KMS-11 (cell line): Measurements from ENCODE around the gene COL19A1.

Experiments
- H2AFZ ChIP-seq: fragments of 200-600 bp; sonication (generic); 2 replicates; pipeline ENCODE4 v1.6.1; 2016; ENCODE audit warnings: antibody characterized with exemption, mixed run types, low read depth
- H3K27ac ChIP-seq: fragments of 200-600 bp; sonication (generic); 2 replicates; pipeline ENCODE4 v1.6.1; 2016; ENCODE audit warnings: mild to moderate bottlenecking, mixed run types
- H3K27me3 ChIP-seq: fragments of 200-600 bp; sonication (generic); 2 replicates; pipeline ENCODE4 v1.6.1; 2017; ENCODE audit warnings: mild to moderate bottlenecking, low read depth, mixed run types, moderate library complexity; ENCODE audit not compliant: insufficient read depth
- H3K36me3 ChIP-seq: fragments of 200-600 bp; sonication (generic); 2 replicates; pipeline ENCODE4 v1.6.1; 2017; ENCODE audit warnings: mild to moderate bottlenecking, mixed run types; ENCODE audit not compliant: insufficient read depth
- H3K4me1 ChIP-seq: fragments of 200-600 bp; sonication (generic); 2 replicates; pipeline ENCODE4 v1.6.1; 2016; ENCODE audit warnings: mild to moderate bottlenecking, low read depth, mixed run types; ENCODE audit not compliant: poor library complexity, severe bottlenecking
- H3K4me2 ChIP-seq: fragments of 200-600 bp; sonication (generic); 2 replicates; pipeline ENCODE4 v1.7.0; 2016; ENCODE audit warnings: mild to moderate bottlenecking, mixed run types
- H3K4me3 ChIP-seq: fragments of 200-600 bp; sonication (generic); IDR thresholded peaks from 2 replicates; pipeline ENCODE4 v1.6.1; 2017; ENCODE audit warnings: low read depth, low read length, mixed read lengths; ENCODE audit not compliant: insufficient read depth
- H3K79me2 ChIP-seq: fragments of 200-600 bp; sonication (generic); 2 replicates; pipeline ENCODE4 v1.6.1; 2016; ENCODE audit warnings: low read depth, mixed run types; ENCODE audit not compliant: insufficient read depth
- H3K9ac ChIP-seq: fragments of 200-600 bp; sonication (generic); 2 replicates; pipeline ENCODE4 v1.6.1; 2016; ENCODE audit warnings: mild to moderate bottlenecking, mixed run types
- H4K20me1 ChIP-seq: fragments of 200-600 bp; sonication (generic); 2 replicates; pipeline ENCODE4 v1.6.1; 2016; ENCODE audit warnings: mild to moderate bottlenecking, mixed run types; ENCODE audit not compliant: insufficient read depth
- TF ChIP-seq, protein P1 (sequence below): fragments of 200-600 bp; sonication (generic); conservative IDR thresholded peaks from 2 replicates; pipeline ENCODE4 v1.6.1; 2017; ENCODE audit warnings: low read depth, mild to moderate bottlenecking, antibody characterized with exemption, low read length, moderate library complexity, mixed read lengths

COL19A1 gene

DNA sequence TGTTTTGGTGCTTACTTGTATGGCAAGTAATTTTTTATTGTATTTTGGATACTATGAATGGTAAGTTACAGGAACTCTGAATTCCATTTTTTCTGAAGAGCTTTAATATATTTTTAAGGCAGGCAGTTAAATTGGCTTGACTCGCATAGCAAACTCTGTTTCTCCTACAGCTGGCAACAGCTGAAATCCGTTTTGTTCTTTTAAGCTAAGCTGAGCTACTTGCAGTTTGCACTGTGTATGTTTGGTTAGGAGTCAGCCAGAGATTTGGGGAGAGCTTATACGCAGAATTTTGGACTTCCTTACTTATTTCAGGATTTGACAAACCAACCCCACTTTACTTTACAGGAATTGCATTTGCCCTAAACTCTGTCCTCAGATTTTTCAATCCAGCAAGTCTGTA is 179.1 kb downstream of the COL19A1 start:
- Histone ChIP-seq H3K4me1 (no peaks in the 10 kb centered on the region), H3K9ac (no peak overlapping the region), H3K79me2 (no peaks in the 10 kb centered on the region), H3K27me3 (no peaks in the 10 kb centered on the region), H3K36me3 (no peaks in the 10 kb centered on the region), H2AFZ (no peak overlapping the region), H3K27ac (no peak overlapping the region), H3K4me3 (no peak overlapping the region), H3K4me2 (no peak overlapping the region), H4K20me1 (no peaks in the 10 kb centered on the region)
- TF ChIP-seq, protein P1, sequence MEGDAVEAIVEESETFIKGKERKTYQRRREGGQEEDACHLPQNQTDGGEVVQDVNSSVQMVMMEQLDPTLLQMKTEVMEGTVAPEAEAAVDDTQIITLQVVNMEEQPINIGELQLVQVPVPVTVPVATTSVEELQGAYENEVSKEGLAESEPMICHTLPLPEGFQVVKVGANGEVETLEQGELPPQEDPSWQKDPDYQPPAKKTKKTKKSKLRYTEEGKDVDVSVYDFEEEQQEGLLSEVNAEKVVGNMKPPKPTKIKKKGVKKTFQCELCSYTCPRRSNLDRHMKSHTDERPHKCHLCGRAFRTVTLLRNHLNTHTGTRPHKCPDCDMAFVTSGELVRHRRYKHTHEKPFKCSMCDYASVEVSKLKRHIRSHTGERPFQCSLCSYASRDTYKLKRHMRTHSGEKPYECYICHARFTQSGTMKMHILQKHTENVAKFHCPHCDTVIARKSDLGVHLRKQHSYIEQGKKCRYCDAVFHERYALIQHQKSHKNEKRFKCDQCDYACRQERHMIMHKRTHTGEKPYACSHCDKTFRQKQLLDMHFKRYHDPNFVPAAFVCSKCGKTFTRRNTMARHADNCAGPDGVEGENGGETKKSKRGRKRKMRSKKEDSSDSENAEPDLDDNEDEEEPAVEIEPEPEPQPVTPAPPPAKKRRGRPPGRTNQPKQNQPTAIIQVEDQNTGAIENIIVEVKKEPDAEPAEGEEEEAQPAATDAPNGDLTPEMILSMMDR = no peak

DNA sequence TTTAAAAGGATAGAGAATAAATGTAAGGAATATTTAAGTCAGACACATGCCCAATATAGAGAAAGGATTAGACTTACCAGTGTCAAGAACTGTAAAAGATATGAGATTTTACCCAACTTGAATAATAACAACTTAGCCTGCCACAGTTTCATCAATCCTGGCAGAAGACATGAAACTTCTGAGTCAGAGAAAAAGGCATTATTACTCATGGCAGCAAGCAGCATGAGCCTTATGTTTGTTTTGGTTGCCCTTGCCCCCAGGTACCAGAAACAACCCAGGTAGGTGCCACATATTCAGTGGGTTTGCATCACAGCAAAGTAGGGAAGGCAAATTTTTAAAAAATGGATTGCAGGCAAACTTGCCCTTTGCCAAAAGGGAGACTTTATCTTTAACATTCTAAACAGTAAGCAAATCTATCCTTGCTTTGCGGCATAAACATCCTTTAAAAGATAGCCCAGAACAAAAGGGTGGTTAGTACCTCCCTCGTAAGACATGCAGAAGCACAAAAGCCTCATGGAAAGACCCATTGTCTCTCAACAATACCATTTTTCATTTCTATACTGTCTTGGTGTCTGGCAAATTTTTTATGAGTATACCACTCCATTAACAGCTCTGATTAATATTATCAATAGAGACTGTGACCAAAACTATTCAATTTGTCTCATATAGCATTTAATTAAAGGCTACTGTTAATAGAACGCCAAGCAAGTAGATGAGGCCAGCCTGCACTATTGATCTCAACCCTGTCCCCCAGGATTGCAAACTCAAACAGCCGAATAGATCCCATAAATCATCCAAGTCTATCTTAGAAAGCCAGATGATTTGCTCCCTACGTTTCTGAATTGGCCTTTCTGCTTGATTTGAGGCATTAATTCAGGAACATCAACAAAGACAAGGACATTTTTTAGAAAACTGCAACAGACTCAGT is 185.1 kb downstream of the COL19A1 start:
- no peaks in the 10 kb centered on the region for H3K36me3 ChIP-seq

DNA sequence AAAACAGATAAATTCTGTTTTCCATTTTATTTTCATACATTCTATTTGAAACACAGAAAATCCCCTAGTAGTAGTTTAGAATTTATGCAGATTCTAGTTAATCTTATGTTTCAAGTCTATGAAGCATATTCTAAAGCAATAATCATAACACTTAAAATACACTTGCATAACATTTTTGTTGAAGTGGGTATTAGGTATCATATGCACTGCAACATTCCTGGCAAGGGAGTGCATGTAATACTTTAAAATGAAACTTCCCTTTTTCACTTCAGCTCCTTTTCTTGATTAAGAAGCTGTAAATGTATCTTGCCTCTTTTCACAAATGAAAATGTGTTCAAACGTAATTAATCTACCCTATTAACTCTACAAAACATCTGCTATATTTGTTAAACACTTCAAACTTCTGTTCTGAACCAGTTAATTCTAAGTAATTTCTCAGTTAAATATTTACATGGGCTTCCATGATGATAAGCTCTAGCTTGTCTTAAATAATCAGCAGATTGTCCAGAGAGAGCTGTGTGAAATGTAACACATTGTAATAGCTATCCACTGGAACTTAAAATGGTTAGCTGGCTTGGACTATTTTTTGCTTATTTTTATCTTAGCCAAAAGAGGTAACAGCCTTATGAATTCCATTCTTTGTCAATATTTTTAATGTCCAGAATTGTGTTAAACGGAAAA is 192.8 kb downstream of the COL19A1 start:
- Histone ChIP-seq H3K27me3 (no peaks in the 10 kb centered on the region), H3K36me3 (no peaks in the 10 kb centered on the region), H3K4me3 (no peak overlapping the region), H3K79me2 (no peaks in the 10 kb centered on the region), H3K9ac (no peak overlapping the region), H3K27ac (no peak overlapping the region), H3K4me1 (no peaks in the 10 kb centered on the region), H4K20me1 (no peaks in the 10 kb centered on the region), H2AFZ (no peak overlapping the region), H3K4me2 (no peak overlapping the region)
- TF ChIP-seq, protein P1 = no peak

More for the DNA sequence above, 185.1 kb downstream of the COL19A1 start:
- H3K27me3 ChIP-seq = no peaks in the 10 kb centered on the region
- TF ChIP-seq, protein P1 = no peak
- no peaks in the 10 kb centered on the region for H4K20me1 ChIP-seq
- H2AFZ ChIP-seq = no peak overlapping the region
- no peak overlapping the region for H3K4me2 ChIP-seq
- H3K79me2 ChIP-seq = no peaks in the 10 kb centered on the region
- no peak overlapping the region for H3K4me3 ChIP-seq
- H3K4me1 ChIP-seq = no peaks in the 10 kb centered on the region
- no peak overlapping the region for H3K9ac ChIP-seq
- H3K27ac ChIP-seq = no peak overlapping the region

DNA sequence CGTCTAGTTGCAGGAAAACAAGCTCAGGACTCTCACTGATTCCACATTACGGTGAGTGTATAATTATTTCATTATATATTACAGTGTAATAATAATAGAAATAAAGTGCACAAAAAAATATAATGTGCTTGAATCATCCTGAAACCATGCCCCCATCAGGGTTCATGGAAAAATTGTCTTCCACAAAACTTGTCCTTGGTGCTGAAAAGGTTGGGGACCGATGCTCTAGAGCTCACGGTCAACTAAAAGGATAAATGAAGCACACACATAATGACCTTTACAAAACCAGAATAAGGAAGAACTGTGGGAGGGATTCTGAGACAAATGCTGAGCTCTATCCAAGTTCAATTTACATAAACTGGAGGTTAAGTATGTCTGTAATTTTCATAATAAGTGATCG is 194.3 kb downstream of the COL19A1 start:
- no peaks in the 10 kb centered on the region for H3K36me3 ChIP-seq
- H3K4me1 ChIP-seq = no peaks in the 10 kb centered on the region
- no peaks in the 10 kb centered on the region for H4K20me1 ChIP-seq
- H3K27me3 ChIP-seq = no peaks in the 10 kb centered on the region
- no peak overlapping the region for H3K4me2 ChIP-seq
- TF ChIP-seq, protein P1 = no peak
- H3K79me2 ChIP-seq = no peaks in the 10 kb centered on the region
- no peak overlapping the region for H3K4me3 ChIP-seq
- H3K9ac ChIP-seq = no peak overlapping the region
- no peak overlapping the region for H3K27ac ChIP-seq
- H2AFZ ChIP-seq = no peak overlapping the region
